ENCODE data around the gene MACO1.
"Not testable (repeated sequence)": the region's sequence is repeated elsewhere in the genome, so short reads cannot be mapped to it uniquely, and the experiment has no call there.

The MACO1 gene

GRCh38 chr1:25430073-25430966 lies at the start of gene MACO1:
TSS of gene MACO1 (plus strand) at chr1:25430897. CDS start at chr1:25431099, 202 bp downstream.
- DNase-seq (ENCODE audit: low spot score), result peak; percentile 95

GRCh38 chr1:25382543-25382942 lies 48.2 kb upstream of the MACO1 start:
- not testable (repeated sequence) for DNase-seq (ENCODE audit: low spot score)

- not testable (repeated sequence) for DNase-seq (ENCODE audit: low spot score)
These were observed 47.6 kb upstream of the MACO1 start for GRCh38 chr1:25383090-25383489.

- not testable (repeated sequence) for DNase-seq (ENCODE audit: low spot score)
These were observed 46.8 kb upstream of the MACO1 start for GRCh38 chr1:25383875-25384274.

- DNase-seq (ENCODE audit: low spot score), result not testable (repeated sequence)
These were observed 43.6 kb upstream of the MACO1 start for GRCh38 chr1:25387096-25387495.

- DNase-seq (ENCODE audit: low spot score), result not testable (repeated sequence)
These were observed 42.0 kb upstream of the MACO1 start for GRCh38 chr1:25388691-25389090.

GRCh38 chr1:25389721-25390120 lies 41.0 kb upstream of the MACO1 start:
- DNase-seq (ENCODE audit: low spot score), result not testable (repeated sequence)

GRCh38 chr1:25392841-25393240 lies 37.9 kb upstream of the MACO1 start:
- DNase-seq (ENCODE audit: low spot score), result no peak

GRCh38 chr1:25397549-25397948 lies 33.1 kb upstream of the MACO1 start:
- DNase-seq (ENCODE audit: low spot score), result not testable (repeated sequence)

GRCh38 chr1:25398079-25398478 lies 32.6 kb upstream of the MACO1 start:
- not testable (repeated sequence) for DNase-seq (ENCODE audit: low spot score)

GRCh38 chr1:25402947-25403803 lies 27.5 kb upstream of the MACO1 start:
- DNase-seq (ENCODE audit: low spot score), result not testable (repeated sequence)

- DNase-seq (ENCODE audit: low spot score), result not testable (repeated sequence)
These were observed 24.9 kb upstream of the MACO1 start for GRCh38 chr1:25405731-25406305.

GRCh38 chr1:25409641-25410427 lies 20.9 kb upstream of the MACO1 start:
- not testable (repeated sequence) for DNase-seq (ENCODE audit: low spot score)

- DNase-seq (ENCODE audit: low spot score), result not testable (repeated sequence)
These were observed 17.6 kb upstream of the MACO1 start for GRCh38 chr1:25412872-25413623.

GRCh38 chr1:25414157-25414556 lies 16.5 kb upstream of the MACO1 start:
- DNase-seq (ENCODE audit: low spot score), result not testable (repeated sequence)

- DNase-seq (ENCODE audit: low spot score), result not testable (repeated sequence)
These were observed 16.1 kb upstream of the MACO1 start for GRCh38 chr1:25414578-25414977.

- DNase-seq (ENCODE audit: low spot score), result not testable (repeated sequence)
These were observed 13.4 kb upstream of the MACO1 start for GRCh38 chr1:25417280-25417679.

GRCh38 chr1:25419339-25419738 lies 11.4 kb upstream of the MACO1 start:
- DNase-seq (ENCODE audit: low spot score), result not testable (repeated sequence)

- DNase-seq (ENCODE audit: low spot score), result not testable (repeated sequence)
These were observed 10.0 kb upstream of the MACO1 start, which contains the start of gene RHCE for GRCh38 chr1:25420715-25421114. TSS of gene RHCE (minus strand) at chr1:25420825. CDS start at chr1:25420786, 39 bp downstream.

- not testable (repeated sequence) for DNase-seq (ENCODE audit: low spot score)
These were observed 7.5 kb upstream of the MACO1 start for GRCh38 chr1:25423206-25423605.

All from CD4-positive, alpha-beta T cell treated with Interleukin-6 at 100 ng/mL for 8 hours (primary cell).